T follicular helper cell (primary cell): ENCODE results near the gene SLFN14.
"Not testable (repeated sequence)": the region's sequence is repeated elsewhere in the genome, so short reads cannot be mapped to it uniquely, and the experiment has no call there.

Source experiments
- DNase-seq: peaks from one replicate; pipeline ENCODE4 v3.0.0-alpha.2; 2020; ENCODE audit warnings: low read depth
- total RNA-seq, 2 experiments: gene quantifications; one replicate each; lab custom pipeline; 2026; lab: John Stamatoyannopoulos, UW

Gene SLFN14
- 0 to 0.06 reads per million in 2 experiments for total RNA-seq

- no peak for DNase-seq
These were observed at the start of gene SLFN14 for GRCh38 chr17:35560703-35561102. Gene SLFN14 (minus strand): TSS chr17:35560819. CDS start chr17:35558062, 2,757 bp downstream.

GRCh38 chr17:35609831-35610230 is 49.2 kb upstream of the SLFN14 start:
- no peak for DNase-seq

- DNase-seq = no peak
These were observed 46.7 kb upstream of the SLFN14 start for GRCh38 chr17:35607239-35607847.

- no peak for DNase-seq
These were observed 45.1 kb upstream of the SLFN14 start for GRCh38 chr17:35605678-35606077.

- DNase-seq = no peak
These were observed 43.1 kb upstream of the SLFN14 start for GRCh38 chr17:35603674-35604073.

- DNase-seq = no peak
These were observed 37.0 kb upstream of the SLFN14 start for GRCh38 chr17:35597604-35598003.

- no peak for DNase-seq
These were observed 36.1 kb upstream of the SLFN14 start for GRCh38 chr17:35596530-35597233.

- DNase-seq = no peak
These were observed 35.5 kb upstream of the SLFN14 start for GRCh38 chr17:35596072-35596471.

- no peak for DNase-seq
These were observed 27.7 kb upstream of the SLFN14 start for GRCh38 chr17:35588196-35588920.

GRCh38 chr17:35587074-35587961 is 26.7 kb upstream of the SLFN14 start, which contains the start of gene AP2B1:
Gene AP2B1 (plus strand): TSS chr17:35587322. CDS start chr17:35594031, 6,709 bp downstream.
- peak; percentile 93 for DNase-seq

GRCh38 chr17:35586569-35587073 is 26.0 kb upstream of the SLFN14 start:
- DNase-seq = no peak

- no peak for DNase-seq
These were observed 23.4 kb upstream of the SLFN14 start for GRCh38 chr17:35584061-35584460.

- DNase-seq = no peak
These were observed 18.4 kb upstream of the SLFN14 start for GRCh38 chr17:35578929-35579432.

GRCh38 chr17:35578197-35578928 is 17.7 kb upstream of the SLFN14 start, which contains the start of gene PEX12:
Gene PEX12 (minus strand): TSS chr17:35578571. CDS start chr17:35578021, 550 bp downstream.
- peak; percentile 81 for DNase-seq

GRCh38 chr17:35577830-35578196 is 17.2 kb upstream of the SLFN14 start:
- DNase-seq = no peak

- no peak for DNase-seq
These were observed 15.1 kb upstream of the SLFN14 start for GRCh38 chr17:35575759-35576158.

GRCh38 chr17:35569405-35569804 is 8.8 kb upstream of the SLFN14 start:
- DNase-seq = no peak

GRCh38 chr17:35568561-35568960 is 7.9 kb upstream of the SLFN14 start:
- no peak for DNase-seq

GRCh38 chr17:35566968-35567367 is 6.3 kb upstream of the SLFN14 start:
- DNase-seq = no peak

GRCh38 chr17:35563181-35563580 is 2.6 kb upstream of the SLFN14 start:
- not testable (repeated sequence) for DNase-seq
